ENCODE results near the gene VWA5B1.

The VWA5B1 gene

GRCh38 chr1:20371411-20371810 is 80.7 kb downstream of the VWA5B1 start:
- no peak for DNase-seq

- no peak for DNase-seq
These were observed 81.2 kb downstream of the VWA5B1 start for GRCh38 chr1:20371883-20372282.

- no peak for DNase-seq
These were observed 82.0 kb downstream of the VWA5B1 start for GRCh38 chr1:20372676-20373075.

- no peak for DNase-seq
These were observed 82.6 kb downstream of the VWA5B1 start for GRCh38 chr1:20373286-20373685.

- no peak for DNase-seq
These were observed 83.1 kb downstream of the VWA5B1 start for GRCh38 chr1:20373764-20374163.

GRCh38 chr1:20375563-20375962 is 84.9 kb downstream of the VWA5B1 start:
- no peak for DNase-seq

- no peak for DNase-seq
These were observed 85.5 kb downstream of the VWA5B1 start for GRCh38 chr1:20376171-20376570.

GRCh38 chr1:20376880-20377494 is 86.3 kb downstream of the VWA5B1 start:
- DNase-seq, result peak; percentile 42

GRCh38 chr1:20377516-20378270 is 87.0 kb downstream of the VWA5B1 start:
- DNase-seq, result no peak

GRCh38 chr1:20379075-20379474 is 88.4 kb downstream of the VWA5B1 start:
- DNase-seq, result no peak

- no peak for DNase-seq
These were observed 89.5 kb downstream of the VWA5B1 start for GRCh38 chr1:20380175-20380574.

GRCh38 chr1:20380616-20381035 is 90.0 kb downstream of the VWA5B1 start:
- no peak for DNase-seq

GRCh38 chr1:20381045-20381641 is 90.5 kb downstream of the VWA5B1 start:
- no peak for DNase-seq

GRCh38 chr1:20381961-20382360 is 91.3 kb downstream of the VWA5B1 start:
- no peak for DNase-seq

- DNase-seq, result no peak
These were observed 92.0 kb downstream of the VWA5B1 start for GRCh38 chr1:20382711-20383110.

GRCh38 chr1:20383631-20384030 is 93.0 kb downstream of the VWA5B1 start:
- no peak for DNase-seq

GRCh38 chr1:20385630-20386029 is 95.0 kb downstream of the VWA5B1 start:
- DNase-seq, result no peak

GRCh38 chr1:20386323-20387081 is 95.8 kb downstream of the VWA5B1 start:
- no peak for DNase-seq

- DNase-seq, result no peak
These were observed 98.9 kb downstream of the VWA5B1 start for GRCh38 chr1:20389571-20389970.

- DNase-seq, result no peak
These were observed 100.1 kb downstream of the VWA5B1 start for GRCh38 chr1:20390589-20391331.

GRCh38 chr1:20395255-20395654 is 104.6 kb downstream of the VWA5B1 start:
- DNase-seq, result no peak

GRCh38 chr1:20398744-20399143 is 108.1 kb downstream of the VWA5B1 start:
- no peak for DNase-seq

- no peak for DNase-seq
These were observed 108.5 kb downstream of the VWA5B1 start for GRCh38 chr1:20399196-20399595.

Measured in CD4-positive, alpha-beta T cell treated with Interleukin-10 for 1 hour (primary cell).